HG03521 (cell line): ENCODE results near the gene PANK4.

Source experiments
- ATAC-seq: cut with Tn5 transposase; IDR thresholded peaks from one replicate; pipeline ENCODE4 v1.9.1; 2021; ENCODE audit warnings: mild to moderate bottlenecking, moderate library complexity; ENCODE audit not compliant: unreplicated experiment

The PANK4 gene

DNA sequence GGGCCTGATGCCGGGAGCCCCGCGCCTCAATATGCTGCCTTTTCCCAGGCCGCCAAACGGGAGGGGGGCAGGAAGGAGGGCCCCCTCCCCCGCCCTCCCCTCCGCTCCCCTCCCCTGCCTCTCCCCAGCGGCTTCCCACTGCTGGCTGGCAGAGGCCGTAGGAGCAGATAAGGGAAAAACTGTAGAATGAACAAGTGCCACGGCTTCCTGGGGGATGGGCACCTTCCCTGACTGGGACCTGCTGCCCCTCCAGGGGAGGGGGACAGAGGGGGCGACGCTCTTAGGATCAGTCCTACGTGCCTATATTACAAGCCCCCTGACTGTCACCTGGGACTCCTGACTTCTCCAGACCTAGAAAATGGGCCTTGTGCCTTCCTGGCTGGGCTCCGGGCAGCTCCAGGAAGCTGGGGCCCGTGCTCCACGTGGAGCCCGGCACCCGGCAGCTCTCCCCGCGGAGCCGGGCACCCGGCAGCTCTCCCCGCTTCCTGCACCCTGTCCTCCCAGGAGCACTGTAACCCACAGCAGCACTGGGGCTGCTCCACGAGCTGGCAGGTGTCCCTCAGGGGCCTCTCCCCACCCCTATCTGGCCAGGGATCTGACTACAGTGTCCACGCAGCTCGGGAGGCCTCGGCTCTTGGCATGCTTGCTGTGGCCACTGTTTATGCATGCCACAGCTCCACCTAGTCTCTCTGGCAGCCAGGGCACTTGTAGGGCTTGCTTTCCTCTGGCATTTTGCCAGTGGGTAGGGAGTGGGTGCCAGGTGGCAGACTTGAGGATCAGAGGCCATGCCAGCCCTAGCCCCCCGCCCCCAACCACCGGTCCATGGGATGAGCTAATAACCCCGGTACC is 4.3 kb upstream of the PANK4 start:
- ATAC-seq, result no peak

DNA sequence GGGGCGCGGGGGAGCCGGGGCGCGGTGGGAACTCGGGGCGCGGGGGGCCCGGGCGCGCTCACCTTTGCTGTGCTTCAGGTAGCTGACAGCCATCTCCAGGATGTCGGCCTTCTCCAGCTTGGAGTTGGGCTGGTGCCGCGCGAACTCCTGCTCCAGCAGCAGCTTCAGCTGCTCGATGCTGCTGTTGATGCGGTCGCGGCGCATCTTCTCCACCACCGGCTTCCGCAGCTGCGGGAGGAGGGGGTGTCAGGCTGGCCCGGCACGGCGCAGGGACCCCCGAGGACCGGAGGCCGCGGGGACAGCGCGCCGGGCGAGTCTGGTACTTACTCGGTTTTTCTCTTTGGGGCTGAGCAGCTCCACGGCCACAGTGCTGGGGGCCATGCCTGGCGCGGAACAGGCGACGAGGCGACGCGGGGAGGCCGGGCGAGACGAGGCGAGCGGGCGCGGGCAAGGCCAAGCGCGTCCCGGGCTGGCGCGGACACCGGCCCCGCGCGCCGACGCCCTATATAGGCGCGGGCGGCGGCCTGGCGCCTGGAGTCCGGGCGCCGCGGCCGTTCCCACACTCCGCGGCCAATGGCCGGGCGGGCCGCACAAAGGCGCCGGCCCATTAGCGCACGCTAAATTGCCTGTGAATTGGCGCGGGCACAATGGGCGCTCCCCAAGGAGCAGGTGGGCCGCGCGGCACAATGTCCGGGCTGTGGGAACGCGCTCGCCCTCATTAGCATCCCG is 3.6 kb upstream of the PANK4 start, which contains the start of gene HES5:
TSS of gene HES5 (minus strand) at position 480 of the 729 bp plus-strand sequence. CDS start at position 381, 99 bp downstream.
- no peak for ATAC-seq

DNA sequence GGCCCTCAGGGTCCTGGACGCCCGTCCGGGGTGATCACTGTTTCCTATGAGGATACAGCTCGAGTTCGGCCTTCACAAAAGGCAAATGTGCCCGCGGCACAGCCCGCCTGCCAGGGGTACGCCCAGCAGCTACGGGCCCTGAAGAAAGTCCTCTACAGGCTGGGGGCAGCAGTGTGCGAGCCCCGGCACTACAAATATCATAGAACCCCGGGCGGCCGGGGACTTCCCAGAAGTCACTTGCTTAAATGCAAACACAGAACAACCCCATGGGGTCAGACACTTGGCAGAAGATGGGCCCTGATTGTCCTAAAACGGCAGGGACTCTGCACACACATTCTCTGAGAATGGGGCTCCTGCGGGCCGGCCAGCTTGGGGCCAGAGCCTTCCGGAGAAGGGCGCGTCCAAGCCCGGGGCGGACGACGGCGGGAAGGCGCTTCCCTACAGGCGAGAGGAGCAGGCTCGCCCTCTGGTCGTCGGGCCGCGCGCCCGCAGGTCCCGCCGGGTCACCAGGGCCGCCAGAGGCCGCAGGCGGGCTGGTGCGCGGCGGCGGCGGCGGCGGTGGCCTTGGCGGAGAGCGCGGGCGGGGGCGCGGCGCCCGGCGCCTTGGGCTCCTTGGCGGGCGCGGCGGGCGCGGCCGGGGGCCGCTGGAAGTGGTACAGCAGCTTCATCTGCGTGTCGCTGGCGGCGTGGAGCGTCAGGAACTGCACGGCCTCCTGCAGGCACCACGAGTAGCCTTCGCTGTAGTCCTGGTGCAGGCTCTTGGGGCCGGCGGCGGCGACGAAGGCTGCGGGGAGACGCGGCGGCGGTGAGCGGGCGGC is 2.8 kb upstream of the PANK4 start:
- no peak for ATAC-seq

DNA sequence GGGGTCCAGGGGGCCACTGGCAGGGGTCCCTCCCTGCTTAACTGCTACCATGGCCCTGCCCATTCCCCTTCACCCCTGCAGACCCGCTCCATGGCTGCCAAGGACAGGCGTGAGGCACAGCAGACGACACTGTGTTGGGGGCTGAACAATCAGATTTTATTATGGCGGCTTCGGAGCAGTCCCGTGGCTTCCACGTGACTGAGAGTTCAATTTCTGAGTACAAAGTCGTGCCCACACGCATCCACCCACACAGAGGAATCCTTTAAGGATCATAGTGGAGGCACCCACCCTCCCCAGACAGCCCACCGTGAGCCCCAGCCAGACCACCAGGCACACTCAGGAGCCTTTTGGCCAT is 2.2 kb upstream of the PANK4 start:
- ATAC-seq, result no peak

DNA sequence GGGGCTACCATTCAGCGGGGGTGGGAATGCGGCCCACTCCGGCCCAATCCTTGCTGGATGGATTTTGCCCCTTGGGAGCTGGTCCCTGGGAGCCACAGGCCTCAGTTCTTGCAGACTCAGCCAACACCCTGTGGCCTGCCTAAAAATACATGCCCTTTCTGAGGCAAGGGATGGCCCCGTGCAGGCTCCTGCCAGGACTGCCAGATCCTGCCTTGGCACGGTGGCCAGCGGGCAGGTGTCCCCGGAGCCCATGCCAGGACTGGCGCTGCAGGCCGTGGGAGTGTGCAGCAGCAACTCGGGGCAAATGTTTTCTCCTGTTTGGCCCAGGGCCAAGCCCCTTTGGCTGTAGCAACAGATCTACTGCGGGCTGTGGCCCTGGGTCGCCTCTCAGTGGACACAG is 1.6 kb upstream of the PANK4 start:
- no peak for ATAC-seq

DNA sequence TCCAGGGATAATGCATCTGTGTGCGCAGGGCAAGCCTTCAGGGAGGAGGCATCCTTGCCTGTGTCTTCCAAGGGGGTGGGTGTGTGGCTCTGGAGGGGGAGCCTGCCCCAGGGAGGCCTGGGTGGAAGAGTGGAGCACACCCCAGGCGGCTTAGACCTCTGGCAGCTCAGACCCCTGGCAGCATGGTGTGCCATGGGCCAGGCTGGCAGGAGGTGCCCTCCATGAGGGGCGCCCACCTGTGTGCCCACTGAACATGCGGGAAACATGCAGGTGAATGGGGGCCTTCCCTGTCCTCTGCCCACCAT is 1.1 kb upstream of the PANK4 start:
- no peak for ATAC-seq

DNA sequence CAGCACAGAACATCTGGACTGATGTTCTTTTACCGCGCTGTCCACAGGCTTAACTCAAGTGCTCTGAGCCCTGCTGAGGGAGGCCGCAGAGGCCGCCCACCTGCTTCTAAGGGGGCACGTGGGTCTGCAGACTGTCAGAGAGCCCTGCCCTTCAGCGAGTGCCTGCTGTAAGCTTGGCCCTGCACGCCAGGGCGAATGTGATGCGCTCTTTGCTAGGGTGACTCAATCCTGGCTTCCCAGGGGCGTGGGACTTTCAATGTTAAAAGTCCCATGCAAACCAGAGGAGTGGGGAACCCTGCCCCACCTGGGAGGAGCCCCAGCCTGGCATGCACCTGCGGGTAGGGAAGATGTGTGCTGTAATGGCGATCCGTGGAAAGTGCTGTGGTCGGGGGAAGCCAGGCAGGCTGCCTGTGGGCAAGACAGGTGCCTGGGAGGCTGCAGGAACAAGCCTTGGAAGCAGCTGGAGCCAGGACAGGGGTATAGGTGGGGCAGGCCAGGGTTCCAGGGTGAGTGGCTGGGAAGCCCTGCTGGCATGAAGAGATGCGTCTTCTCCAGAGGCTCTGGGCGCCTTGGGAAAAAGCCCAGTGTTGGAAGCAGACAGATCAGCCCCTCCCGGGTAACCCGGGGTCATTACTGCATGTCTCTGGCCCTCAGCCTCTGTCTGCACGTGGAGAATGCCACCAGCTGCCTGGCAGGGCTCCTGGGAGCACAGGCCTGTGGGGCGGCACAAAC is 594 bp upstream of the PANK4 start:
- ATAC-seq, result peak; percentile 13

DNA sequence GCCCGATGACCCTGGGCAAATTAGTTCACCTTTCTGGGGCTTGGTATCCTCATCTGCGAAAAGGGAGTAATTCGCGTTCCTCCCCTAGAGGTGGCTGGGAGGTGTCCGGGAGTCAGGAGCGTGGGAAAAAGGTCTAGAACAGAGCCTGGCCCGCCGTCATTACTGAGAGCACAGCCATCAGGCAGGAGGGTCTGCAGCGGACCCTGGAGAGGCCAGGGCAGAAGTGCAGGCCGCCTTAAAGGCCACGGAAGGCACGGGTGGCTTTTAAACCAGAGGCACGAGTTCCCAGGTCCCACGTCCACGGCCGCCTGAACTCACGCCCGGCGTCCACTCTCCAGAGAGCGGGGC is 850 bp downstream of the PANK4 start:
- ATAC-seq, result no peak

DNA sequence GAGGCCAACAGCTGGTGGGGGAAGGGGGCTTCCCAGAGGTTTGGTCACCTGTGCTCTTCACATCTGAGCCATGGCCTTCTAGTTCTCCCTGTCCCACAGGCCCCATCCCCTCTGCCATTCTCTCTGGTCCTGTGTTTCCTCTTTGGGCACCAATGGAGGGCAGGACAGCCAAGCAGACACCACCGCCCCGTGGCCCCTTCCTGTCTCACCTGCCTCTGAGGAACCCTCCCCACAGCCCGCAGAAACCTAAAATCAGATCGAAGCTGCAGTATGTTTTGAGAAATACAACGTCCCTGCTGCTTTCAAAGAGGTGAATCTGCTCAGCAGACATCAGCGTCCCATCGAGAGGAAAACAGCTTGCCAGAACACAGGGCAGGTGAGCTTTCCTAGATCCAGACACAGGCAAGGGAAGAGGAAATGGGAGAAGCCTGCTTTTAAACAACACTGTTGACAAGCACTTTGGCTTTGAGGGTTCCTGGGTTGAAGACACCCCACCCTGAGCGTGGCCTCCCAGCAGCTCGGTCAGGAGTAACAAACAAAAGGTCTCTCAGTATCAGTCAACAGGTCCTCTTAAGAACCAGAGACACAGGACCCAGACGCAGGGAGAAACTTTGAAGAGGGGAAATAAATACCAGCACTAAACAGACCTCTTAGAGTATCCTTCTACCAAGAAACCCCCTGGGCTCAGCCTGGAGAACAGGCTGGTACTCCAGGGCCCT is 2.3 kb downstream of the PANK4 start:
- ATAC-seq, result no peak

DNA sequence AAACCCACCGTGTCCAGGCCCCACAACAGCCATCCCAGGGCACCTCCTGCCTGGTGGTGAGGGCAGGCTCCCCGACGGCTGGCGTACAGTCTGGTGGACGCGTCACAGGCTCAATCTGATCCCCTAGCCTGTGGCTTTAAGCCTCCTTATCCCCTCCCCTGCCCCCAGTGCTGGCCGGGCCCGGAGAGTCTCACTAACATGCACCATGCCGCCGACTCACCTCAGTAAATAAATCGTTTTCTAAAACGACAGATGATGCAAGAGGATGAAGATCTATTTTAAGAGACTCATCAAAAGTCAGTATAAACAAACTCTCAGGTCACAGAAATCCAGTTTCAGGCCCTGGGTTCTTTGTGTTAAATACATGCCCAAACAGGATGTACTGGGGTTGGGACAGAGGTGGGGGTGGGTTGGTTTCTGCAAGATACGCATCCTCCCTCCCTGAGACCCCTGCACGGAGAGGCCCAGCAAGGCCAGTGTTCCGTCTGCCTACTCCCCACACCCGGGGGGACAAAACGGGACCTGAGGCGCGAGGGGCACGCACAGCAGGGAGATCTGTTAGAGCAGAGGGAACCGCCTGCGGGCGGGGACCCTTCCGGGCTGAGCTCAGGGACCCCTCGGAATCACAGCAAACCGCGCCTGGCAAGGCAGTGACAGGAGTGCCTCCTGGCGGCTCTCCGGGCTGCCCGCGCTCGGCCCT is 3.1 kb downstream of the PANK4 start:
- no peak for ATAC-seq

DNA sequence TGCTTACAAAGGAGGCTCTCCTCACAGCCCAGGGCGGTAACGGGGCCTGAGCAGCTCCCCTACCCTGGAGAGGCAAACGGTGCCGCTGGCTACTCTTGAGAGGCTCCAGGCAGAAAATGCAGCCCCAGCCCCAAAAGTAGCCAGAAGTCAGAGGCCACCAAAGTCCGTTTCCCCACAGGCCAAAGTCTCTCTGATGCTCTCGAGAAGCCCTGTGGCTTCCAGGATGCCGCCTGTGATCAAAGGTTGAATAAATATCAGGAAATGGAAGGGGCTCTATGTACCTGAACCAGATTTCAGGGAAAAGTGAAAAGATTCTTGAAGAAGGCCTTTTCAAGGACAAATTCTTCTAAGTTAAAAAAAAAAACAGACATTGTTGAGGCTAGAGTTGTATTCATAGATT is 4.2 kb downstream of the PANK4 start:
- ATAC-seq, result no peak

DNA sequence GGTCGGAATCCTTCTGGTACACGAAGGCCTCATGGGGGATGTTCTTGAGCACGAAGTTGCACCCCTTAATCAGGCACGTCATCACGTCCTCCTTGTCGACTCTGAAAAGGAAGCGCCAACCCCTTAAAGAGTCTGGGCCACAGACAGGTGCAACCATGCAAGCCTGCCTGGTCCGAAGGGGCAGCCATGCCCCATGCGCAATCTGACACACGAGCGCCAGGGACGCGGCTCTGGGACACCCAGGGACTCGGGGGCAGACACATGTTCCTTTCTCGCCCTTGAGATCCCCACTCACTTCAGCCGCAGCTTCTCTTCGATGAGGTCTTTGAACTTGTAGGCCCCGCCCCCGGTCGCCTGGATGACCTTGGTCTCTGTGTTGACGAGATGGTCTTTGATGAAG is 5.6 kb downstream of the PANK4 start:
- no peak for ATAC-seq

DNA sequence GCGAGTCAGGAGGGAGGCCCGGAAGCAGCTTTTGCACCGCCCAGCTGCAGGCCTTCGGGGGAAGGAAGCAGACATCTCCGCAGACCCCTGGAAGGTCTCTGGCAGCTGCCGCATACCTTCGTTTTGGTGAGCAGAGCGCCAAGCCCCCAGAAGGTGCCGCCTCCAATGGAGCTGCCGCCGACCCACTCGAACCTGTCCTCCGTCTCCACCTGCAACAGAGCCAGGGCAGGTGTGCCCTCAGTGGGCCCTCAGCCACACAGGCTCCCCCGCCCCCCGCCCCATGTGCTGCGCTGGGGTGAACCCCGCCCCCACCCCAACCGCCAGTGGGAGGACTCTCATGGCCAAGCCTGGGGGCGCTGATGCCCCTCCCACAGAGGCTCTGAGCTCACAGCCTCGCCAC is 6.2 kb downstream of the PANK4 start:
- ATAC-seq, result no peak

DNA sequence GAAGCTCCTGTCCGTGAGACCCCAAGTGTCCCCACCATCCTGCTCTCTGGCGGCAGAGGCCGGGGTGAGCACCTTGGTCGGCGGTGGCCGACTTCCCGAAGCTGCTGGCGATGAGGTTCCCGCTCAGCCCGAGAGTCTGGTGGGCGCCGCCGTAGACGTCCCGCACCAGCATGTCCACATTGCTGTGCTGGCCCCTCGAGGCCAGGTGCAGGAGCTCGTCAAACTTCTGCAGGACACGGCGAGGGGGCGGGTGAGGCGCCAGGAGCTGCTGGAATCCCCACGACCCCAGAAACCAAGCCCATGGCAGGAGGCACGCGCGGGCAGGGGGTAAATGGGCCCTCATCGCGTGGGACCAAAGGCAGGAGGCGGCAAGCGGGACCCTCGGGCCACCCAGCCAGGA is 6.7 kb downstream of the PANK4 start:
- ATAC-seq, result no peak

DNA sequence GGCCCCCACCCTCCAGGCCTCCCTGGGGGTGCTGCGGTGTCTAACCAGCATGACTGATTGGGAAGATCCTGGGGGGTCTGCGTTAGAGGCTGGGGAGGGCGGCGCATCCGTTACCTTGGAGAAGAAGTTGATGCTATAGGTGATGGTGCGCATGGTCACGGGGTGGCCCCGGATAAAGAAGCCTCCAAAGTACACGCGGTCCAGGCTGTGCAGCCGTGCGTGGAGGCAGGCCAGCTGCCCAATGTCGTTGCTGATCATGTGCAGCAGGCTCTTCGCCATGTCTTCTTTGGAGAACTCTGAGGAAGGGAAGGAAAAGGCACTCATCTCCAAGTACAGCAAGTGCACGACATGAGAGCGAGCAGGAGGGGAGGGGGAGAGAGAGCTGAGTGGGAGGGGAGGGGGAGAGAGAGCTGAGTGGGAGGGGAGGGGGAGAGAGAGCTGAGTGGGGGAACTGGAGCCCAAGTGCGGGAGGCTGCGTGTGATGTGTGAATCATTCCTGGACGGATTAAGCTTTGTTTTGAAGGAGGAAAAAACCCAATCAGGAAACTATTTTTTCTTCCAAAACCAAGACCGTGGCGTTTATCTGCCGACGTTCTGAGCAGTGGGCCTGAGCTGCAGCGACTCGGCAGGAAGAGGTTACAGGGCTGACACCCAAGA is 7.2 kb downstream of the PANK4 start:
- ATAC-seq, result no peak

DNA sequence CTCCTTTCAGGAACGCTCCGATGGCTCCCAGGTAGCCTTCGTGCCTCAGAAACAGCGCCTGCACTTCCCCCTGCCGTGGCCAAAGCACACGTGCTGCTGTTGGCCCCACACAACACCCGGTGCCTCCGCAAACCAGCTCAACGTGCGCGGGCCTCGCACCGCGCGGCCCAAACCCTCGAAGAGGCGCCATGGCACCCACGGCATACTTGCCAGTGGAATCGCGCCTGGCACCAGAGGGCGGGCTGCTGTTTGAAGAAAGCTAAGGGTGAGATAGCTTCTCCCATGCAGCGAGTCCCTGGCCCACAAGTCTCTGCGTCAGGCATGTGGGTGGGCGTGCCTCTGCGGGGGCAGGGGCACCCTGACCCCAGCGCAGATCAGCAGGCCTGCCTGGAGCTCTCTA is 7.9 kb downstream of the PANK4 start:
- ATAC-seq, result no peak

DNA sequence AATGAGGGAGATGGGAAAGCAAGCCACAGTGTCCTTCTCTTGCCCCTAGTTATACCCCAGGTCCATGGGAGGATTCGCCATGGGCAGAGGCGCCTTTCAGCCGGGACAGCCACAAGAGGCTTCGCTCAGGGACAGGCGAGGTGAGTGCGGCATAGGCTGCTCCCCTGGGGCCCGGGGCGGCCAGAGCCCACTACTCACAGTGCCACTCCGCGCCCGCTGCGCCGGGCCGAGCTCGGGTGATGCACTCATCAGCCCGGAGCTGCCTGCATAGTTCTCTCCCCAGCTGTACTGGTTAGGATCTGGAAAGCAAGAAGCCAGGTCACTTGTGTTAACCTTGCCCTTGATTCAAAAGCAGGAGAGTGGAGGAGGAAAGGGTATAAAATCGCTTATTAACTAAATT is 8.4 kb downstream of the PANK4 start:
- no peak for ATAC-seq

DNA sequence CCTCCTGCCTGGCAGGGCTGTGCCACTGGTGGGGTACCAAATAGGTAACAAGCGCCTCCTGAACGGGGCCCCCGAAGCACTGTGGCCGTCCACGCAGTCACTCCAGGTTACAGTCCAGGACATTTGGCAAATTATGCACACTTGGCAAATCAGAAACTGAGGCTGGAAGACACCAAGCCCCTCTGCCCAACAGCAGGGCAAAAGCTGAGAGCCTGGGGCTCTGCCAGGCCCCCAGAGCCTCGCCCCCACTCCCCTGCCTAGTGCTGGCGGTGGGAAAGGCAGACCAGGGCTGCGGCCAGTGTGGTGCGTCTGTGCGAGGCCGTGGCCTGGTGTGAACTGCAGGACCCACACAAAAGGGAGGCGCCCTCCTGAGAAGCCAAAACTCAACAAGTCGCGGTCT is 9.4 kb downstream of the PANK4 start:
- ATAC-seq, result no peak

DNA sequence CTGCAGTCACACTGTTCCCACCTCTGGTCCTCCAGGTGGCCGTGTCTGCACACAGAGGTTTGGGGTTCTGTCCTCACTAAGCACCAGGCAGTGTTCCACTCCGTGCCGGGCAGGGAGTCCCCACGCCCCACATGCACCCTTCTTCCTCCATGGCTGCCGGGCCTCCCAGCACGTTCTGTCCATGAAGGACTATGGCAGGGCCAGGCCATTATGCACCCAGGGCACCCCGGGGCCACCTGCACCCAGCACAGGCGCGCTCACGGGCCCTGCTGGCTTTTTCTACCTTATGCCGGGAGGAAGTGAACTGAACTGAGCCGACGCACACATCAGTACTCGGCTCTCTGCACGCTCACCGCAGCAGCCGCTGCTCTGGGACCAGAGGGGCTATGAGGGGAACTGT is 10.3 kb downstream of the PANK4 start:
- no peak for ATAC-seq

DNA sequence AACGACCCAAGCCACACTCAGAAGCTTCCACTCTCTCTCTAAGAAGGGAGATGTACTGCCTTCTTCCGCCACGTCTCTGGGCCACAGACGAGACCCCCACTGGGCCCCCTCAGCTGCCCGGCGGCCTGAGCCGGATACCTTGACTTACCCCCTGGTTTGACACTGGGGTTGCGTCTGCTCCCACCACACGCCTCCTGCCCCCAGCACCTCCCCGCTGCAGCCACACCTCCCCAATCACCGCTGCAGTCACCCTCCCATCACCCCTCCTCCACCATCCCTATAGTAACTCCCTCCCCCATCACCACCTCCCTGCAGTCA is 10.7 kb downstream of the PANK4 start:
- no peak for ATAC-seq
